BLaER1 treated with 17β-estradiol and CSF1 and Interleukin-3, amounts not matched to agents 10 nM and 100 nM (cell line): ENCODE results near the gene STRN.
"Not testable (repeated sequence)": the region's sequence is repeated elsewhere in the genome, so short reads cannot be mapped to it uniquely, and the experiment has no call there.

Source experiments
- H3K27ac ChIP-seq, 11 experiments: shearing (Covaris generic); formaldehyde crosslinking; 2 replicates each; pipeline ENCODE4 v1.8.1; 2022
- H3K27me3 ChIP-seq, 11 experiments: shearing (Covaris generic); formaldehyde crosslinking; 2 replicates each; pipeline ENCODE4 v1.8.1; 2022
- H3K36me3 ChIP-seq, 11 experiments: shearing (Covaris generic); formaldehyde crosslinking; 2 replicates each; pipeline ENCODE4 v1.8.1; 2022
- H3K4me1 ChIP-seq, 10 experiments: shearing (Covaris generic); formaldehyde crosslinking; 2 replicates each; pipeline ENCODE4 v1.8.1; 2022
- H3K4me2 ChIP-seq, 11 experiments: shearing (Covaris generic); formaldehyde crosslinking; 2 replicates each; pipeline ENCODE4 v1.8.1; 2022
- H3K4me3 ChIP-seq, 10 experiments: shearing (Covaris generic); formaldehyde crosslinking; 2 replicates each; pipeline ENCODE4 v1.8.1; 2022
- H3K9ac ChIP-seq, 11 experiments: shearing (Covaris generic); formaldehyde crosslinking; 2 replicates each; pipeline ENCODE4 v1.8.1; 2022
- H3K9me3 ChIP-seq, 11 experiments: shearing (Covaris generic); formaldehyde crosslinking; replicated peaks in 1 of 11; 2 replicates each; pipeline ENCODE4 v1.8.1; 2022
- H4K20me1 ChIP-seq, 11 experiments: shearing (Covaris generic); formaldehyde crosslinking; 2 replicates each; pipeline ENCODE4 v1.8.1; 2022
- Cebpa-rat ChIP-seq, 11 experiments: shearing (Covaris generic); IDR thresholded peaks; 2 replicates each; pipeline ENCODE4 v1.8.1; 2022

STRN gene

DNA sequence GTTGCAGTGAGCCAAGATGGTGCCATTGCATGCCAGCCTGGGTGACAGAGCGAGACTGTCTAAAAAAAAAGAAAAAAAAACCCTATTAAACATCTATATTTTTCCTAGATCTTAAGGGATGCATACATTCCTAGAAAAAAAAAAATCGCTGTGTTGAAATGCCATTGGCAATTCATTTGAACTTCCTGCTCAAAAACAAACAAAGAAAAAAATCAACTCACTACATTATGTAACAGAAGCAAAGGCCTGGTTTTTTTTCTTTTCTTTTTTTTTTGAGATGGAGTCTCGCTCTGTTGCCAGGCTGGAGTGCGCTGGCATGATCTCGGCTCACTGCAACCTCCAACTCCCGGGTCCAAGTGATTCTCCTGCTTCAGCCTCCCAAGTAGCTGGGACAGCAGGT lies 21.7 kb upstream of the STRN start:
- no peaks in the 10 kb centered on the region for H3K9me3 ChIP-seq
- TF ChIP-seq Cebpa-rat (IDR thresholded peaks at IDR 0.05): no peak

GRCh38 chr2:36982467-36982866 lies 16.1 kb upstream of the STRN start:
- Histone ChIP-seq H3K36me3 (peaks cover 13 to 61% (median 37%) of the 10 kb centered on the region in 11 experiments), H3K4me3 (no peak overlapping the region), H3K4me2 (no peak overlapping the region), H3K9me3 (peaks cover 0 to 10% (median 5%) of the 10 kb centered on the region in 11 experiments; a peak in 12 of 22 replicates), H4K20me1 (no peaks in the 10 kb centered on the region), H3K9ac (no peak overlapping the region), H3K27ac (no peak overlapping the region), H3K4me1 (no peaks in the 10 kb centered on the region), H3K27me3 (no peaks in the 10 kb centered on the region)
- TF ChIP-seq Cebpa-rat (IDR thresholded peaks at IDR 0.05): no peak

More for the DNA sequence above, 21.7 kb upstream of the STRN start:
- Histone ChIP-seq H4K20me1 (no peaks in the 10 kb centered on the region), H3K4me2 (no peak overlapping the region), H3K27me3 (no peaks in the 10 kb centered on the region), H3K4me1 (no peaks in the 10 kb centered on the region), H3K4me3 (no peak overlapping the region), H3K36me3 (peaks cover 22 to 71% (median 44%) of the 10 kb centered on the region in 11 experiments), H3K9ac (no peak overlapping the region), H3K27ac (no peak overlapping the region)

DNA sequence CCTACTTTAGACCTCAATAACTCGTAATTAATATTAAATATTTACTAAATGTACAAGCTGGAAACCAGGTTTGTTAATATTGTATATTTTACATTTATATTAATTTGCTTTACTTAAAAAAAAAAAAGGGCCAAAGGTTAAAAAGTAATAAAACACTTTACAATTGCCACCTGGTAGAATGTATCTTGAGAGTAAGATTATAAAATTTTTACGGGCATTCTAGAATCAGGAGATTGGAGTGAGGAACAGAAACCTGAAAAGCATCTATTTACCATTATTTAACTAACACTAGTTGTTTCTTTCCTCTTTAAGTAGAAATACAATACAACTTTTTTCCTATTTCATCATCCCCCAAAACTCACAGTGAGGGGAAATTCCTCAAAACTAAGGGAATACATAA lies 15.6 kb upstream of the STRN start:
- no peak for TF ChIP-seq Cebpa-rat (IDR thresholded peaks at IDR 0.05)

GRCh38 chr2:36979007-36979406 lies 12.7 kb upstream of the STRN start:
- not testable (repeated sequence) for H4K20me1 ChIP-seq, H3K27me3 ChIP-seq, H3K4me1 ChIP-seq, H3K4me3 ChIP-seq, H3K4me2 ChIP-seq, H3K9ac ChIP-seq, H3K27ac ChIP-seq
- Histone ChIP-seq H3K9me3 (peaks cover 0 to 10% (median 5%) of the 10 kb centered on the region in 11 experiments; a peak in 12 of 22 replicates), H3K36me3 (peaks cover 4 to 45% (median 27%) of the 10 kb centered on the region in 11 experiments; a peak in 21 of 22 replicates)

More for the DNA sequence above, 15.6 kb upstream of the STRN start:
- no peaks in the 10 kb centered on the region for H4K20me1 ChIP-seq
- H3K9me3 ChIP-seq: peaks cover 0 to 10% (median 5%) of the 10 kb centered on the region in 11 experiments; a peak in 12 of 22 replicates
- H3K36me3 ChIP-seq: peaks cover 10 to 56% (median 32%) of the 10 kb centered on the region in 11 experiments
- H3K4me2 ChIP-seq: no peak overlapping the region
- H3K4me1 ChIP-seq: no peaks in the 10 kb centered on the region
- H3K27me3 ChIP-seq: no peaks in the 10 kb centered on the region
- no peak overlapping the region for H3K4me3 ChIP-seq
- H3K27ac ChIP-seq: no peak overlapping the region
- H3K9ac ChIP-seq: no peak overlapping the region

DNA sequence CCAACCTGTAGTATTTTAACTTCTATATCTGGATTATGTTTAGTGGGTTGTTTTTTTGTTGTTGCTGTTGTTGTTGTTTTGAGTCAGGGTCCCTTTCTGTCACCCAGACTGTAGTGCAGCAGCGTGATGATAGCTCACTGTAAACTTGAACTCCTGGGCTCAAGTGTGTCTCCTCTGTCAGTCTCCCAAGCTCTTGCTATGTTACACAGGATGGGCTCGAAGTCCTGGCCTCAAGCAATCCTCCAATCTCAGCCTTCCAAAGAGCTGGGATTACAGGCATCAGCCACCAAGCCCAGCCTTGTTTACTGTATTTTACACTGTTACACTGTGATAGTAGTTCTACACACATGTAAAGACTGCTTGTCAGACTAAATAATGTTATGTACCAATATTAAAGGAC lies 9.7 kb upstream of the STRN start:
- no peak overlapping the region for H3K9ac ChIP-seq
- no peak overlapping the region for H3K4me3 ChIP-seq
- H3K4me2 ChIP-seq: no peak overlapping the region
- H3K27ac ChIP-seq: no peak overlapping the region
- H3K36me3 ChIP-seq: peaks cover 0 to 28% (median 21%) of the 10 kb centered on the region in 11 experiments; a peak in 17 of 22 replicates
- peaks cover 0 to 9% (median 4%) of the 10 kb centered on the region in 10 experiments; a peak in 7 of 20 replicates for H3K4me1 ChIP-seq
- H3K9me3 ChIP-seq: peaks cover 0 to 10% (median 5%) of the 10 kb centered on the region in 11 experiments; a peak in 12 of 22 replicates
- no peaks in the 10 kb centered on the region for H4K20me1 ChIP-seq
- TF ChIP-seq Cebpa-rat (IDR thresholded peaks at IDR 0.05): no peak
- no peaks in the 10 kb centered on the region for H3K27me3 ChIP-seq

GRCh38 chr2:36975306-36975705 lies 9.0 kb upstream of the STRN start:
- H3K9ac ChIP-seq: no peak overlapping the region
- no peaks in the 10 kb centered on the region for H3K27me3 ChIP-seq
- no peaks in the 10 kb centered on the region for H4K20me1 ChIP-seq
- no peak overlapping the region for H3K4me3 ChIP-seq
- no peak overlapping the region for H3K27ac ChIP-seq
- peak overlapping the region in 1 of 11 experiments; percentile 32; a peak in 1 of 22 replicates for H3K4me2 ChIP-seq
- TF ChIP-seq Cebpa-rat (IDR thresholded peaks at IDR 0.05): no peak
- H3K4me1 ChIP-seq: peaks cover 0 to 9% (median 4%) of the 10 kb centered on the region in 10 experiments; a peak in 7 of 20 replicates
- peaks cover 0 to 20% (median 19%) of the 10 kb centered on the region in 11 experiments; a peak in 15 of 22 replicates for H3K36me3 ChIP-seq
- H3K9me3 ChIP-seq: peaks cover 0 to 10% (median 5%) of the 10 kb centered on the region in 11 experiments; a peak in 12 of 22 replicates

DNA sequence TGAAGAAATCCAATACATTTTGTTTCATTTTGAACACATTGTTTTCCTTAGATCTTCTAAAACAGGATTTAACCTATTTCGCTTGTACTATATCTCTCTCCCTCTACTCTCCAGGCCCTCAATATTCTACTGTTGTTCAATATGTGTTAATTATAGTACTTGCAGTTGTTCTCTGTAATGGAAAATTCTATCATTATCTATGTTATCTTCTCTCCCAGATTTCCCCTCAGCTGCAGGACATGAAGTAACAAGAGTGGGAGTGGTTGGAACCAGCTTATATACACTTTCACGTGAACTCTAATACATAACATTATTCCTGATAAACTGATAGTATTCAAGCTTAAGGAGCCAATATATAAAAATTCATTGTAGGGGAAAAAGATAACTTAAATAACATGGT lies 7.0 kb upstream of the STRN start:
- peaks cover 0 to 3% (median under 1%) of the 10 kb centered on the region in 11 experiments; a peak in 5 of 22 replicates for H3K9me3 ChIP-seq
- peaks cover 0 to 14% (median 6%) of the 10 kb centered on the region in 10 experiments; a peak in 12 of 20 replicates for H3K4me1 ChIP-seq
- no peak overlapping the region for H3K4me2 ChIP-seq
- no peak overlapping the region for H3K4me3 ChIP-seq
- peaks cover 0 to 1% (median 0%) of the 10 kb centered on the region in 11 experiments; a peak in 3 of 22 replicates for H3K36me3 ChIP-seq
- no peak overlapping the region for H3K9ac ChIP-seq
- TF ChIP-seq Cebpa-rat (IDR thresholded peaks at IDR 0.05): no peak
- H3K27me3 ChIP-seq: no peaks in the 10 kb centered on the region
- H4K20me1 ChIP-seq: no peaks in the 10 kb centered on the region
- H3K27ac ChIP-seq: no peak overlapping the region

- Histone ChIP-seq H3K4me2 (no peak overlapping the region), H3K4me3 (no peak overlapping the region), H3K27ac (no peak overlapping the region), H4K20me1 (no peaks in the 10 kb centered on the region), H3K9me3 (no peaks in the 10 kb centered on the region), H3K36me3 (no peaks in the 10 kb centered on the region), H3K4me1 (peaks cover 11 to 26% (median 19%) of the 10 kb centered on the region in 10 experiments), H3K9ac (no peak overlapping the region), H3K27me3 (no peaks in the 10 kb centered on the region)
- no peak for TF ChIP-seq Cebpa-rat (IDR thresholded peaks at IDR 0.05)
Observed at GRCh38 chr2:36971990-36972389, 5.7 kb upstream of the STRN start.

GRCh38 chr2:36967236-36967876 lies 1.0 kb upstream of the STRN start:
- Histone ChIP-seq H4K20me1 (peaks cover 5 to 30% (median 24%) of the 10 kb centered on the region in 11 experiments; a peak in 15 of 22 replicates), H3K4me2 (peak overlapping the region; percentile 76 to 90 (median 85)), H3K9ac (peak overlapping the region; percentile 79 to 96 (median 91)), H3K4me3 (peak overlapping the region; percentile 85 to 99 (median 96)), H3K27ac (peak overlapping the region; percentile 58 to 90 (median 87); a peak in 21 of 22 replicates), H3K36me3 (peaks cover 0 to 5% (median 0%) of the 10 kb centered on the region in 11 experiments; a peak in 3 of 22 replicates), H3K9me3 (no peaks in the 10 kb centered on the region), H3K4me1 (peaks cover 28 to 37% (median 35%) of the 10 kb centered on the region in 10 experiments), H3K27me3 (no peaks in the 10 kb centered on the region)
- TF ChIP-seq Cebpa-rat (IDR thresholded peaks at IDR 0.05): no peak
